ENCODE data around the gene HTT.
A peak's percentile ranks its signal among the peaks of the same experiment; 100 is the strongest.
"Not testable (repeated sequence)": the region's sequence is repeated elsewhere in the genome, so short reads cannot be mapped to it uniquely, and the experiment has no call there.

Gene HTT

DNA sequence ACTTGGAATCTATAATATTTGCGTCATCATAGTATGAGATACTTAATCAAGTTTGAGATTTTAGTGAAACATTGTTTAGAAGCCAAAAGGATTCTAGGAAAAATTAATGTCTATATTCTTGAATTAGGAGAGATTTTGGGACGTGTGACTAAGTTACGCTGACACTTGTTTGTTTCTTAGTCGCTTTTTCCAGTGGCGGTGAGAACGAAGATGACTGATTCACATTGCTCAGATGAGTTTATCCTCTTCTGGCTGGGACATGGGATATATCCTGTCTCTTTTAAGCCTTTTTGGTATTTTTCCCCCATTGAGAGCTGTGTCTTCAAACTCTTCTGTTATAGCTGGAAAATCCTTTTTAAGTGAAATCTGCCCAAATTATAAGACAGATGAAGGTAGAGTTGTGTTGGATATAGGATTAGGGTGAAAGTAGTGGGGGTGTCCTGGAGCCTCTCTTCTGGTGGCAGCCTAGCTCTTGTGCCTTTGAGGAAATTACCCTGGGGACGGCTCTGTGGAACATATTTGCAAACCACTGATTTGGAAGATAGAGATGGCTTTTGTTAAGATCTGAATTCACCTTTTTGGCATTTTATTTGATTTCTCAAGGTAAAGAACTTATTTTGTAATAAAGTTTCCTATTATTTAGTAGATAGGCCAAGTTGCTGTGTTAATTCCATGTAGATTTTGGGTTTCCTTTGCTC, 49.7 kb downstream of the HTT start:
- no peak for DNase-seq

DNA sequence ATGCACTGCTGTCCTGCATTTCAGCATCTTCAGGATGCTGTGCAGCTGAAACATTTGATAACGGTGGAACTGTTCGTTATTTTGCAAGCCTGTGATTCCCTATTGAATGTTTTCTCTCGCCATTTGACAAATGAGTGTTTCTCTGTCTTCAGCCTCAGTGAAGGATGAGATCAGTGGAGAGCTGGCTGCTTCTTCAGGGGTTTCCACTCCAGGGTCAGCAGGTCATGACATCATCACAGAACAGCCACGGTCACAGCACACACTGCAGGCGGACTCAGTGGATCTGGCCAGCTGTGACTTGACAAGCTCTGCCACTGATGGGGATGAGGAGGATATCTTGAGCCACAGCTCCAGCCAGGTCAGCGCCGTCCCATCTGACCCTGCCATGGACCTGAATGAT, 52.6 kb downstream of the HTT start:
- DNase-seq = no peak

DNA sequence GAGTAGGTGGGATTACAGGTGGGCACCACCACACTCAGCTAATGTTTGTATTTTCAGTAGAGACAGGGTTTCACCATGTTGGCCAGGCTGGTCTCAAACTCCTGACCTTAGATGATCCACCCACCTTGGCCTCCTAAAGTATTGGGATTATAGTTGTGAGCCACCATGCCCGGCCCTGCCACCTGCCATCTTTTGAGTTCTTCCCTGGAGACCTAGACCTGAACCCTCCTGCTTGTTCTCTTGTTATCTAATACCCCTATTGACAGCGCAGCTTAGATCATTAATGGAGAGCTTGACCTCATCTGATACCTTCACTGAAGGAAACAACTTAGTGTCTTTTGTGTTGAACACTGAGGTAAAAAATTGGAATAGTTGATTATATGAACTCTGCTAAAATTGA, 53.6 kb downstream of the HTT start:
- DNase-seq = no peak

DNA sequence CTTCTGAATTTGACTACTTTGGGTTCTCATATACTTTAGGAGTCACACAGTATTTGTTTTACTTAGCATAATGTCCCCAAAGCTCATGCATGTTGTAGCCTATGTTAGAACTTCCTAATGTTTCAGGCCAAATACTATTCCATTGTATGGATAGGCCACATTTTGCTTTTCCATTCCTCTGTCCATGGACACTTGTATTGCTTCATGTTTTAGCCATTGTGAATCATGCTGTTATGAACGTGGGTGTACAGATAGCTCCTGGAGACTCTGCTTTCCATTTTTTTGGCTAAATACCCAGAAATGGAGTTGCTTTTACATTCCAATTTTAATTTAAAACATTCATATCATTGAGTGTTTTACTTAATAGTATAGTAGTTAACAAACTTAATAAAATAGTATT, 54.5 kb downstream of the HTT start:
- DNase-seq = no peak

DNA sequence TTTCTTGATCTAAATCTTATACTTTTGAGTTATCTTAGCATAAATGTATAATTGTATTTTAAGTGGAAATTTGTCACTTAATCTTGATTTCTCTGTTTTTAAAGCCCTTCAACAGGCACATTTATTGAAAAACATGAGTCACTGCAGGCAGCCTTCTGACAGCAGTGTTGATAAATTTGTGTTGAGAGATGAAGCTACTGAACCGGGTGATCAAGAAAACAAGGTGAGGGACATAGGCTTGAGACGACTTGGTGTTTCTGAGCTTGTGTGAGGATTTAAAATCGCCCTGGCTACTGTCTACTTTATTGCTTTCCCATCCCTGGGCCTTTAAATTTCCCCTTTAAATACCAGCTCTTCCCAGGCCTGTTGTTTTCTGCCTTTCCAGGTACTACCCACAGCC, 55.7 kb downstream of the HTT start:
- DNase-seq = no peak

DNA sequence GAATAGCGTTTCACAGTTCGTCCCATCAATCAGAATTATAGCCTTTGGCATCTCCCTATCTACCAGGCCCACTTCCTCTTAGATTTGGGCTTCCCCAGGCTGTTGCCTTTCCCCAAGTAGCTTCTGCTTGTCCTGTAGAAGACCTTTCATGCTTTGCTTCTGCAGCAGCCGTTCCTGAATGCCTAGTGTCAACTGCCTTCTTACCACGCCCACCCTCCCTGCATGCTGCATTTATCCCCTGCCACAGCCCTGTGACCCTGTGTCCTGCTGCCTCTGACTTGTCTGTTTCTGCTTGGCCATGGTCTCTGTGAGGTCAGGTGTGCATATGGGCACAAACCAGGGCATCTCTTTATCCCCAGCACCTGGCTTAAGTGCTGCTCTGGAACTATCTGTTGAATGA, 56.3 kb downstream of the HTT start:
- DNase-seq = no peak

DNA sequence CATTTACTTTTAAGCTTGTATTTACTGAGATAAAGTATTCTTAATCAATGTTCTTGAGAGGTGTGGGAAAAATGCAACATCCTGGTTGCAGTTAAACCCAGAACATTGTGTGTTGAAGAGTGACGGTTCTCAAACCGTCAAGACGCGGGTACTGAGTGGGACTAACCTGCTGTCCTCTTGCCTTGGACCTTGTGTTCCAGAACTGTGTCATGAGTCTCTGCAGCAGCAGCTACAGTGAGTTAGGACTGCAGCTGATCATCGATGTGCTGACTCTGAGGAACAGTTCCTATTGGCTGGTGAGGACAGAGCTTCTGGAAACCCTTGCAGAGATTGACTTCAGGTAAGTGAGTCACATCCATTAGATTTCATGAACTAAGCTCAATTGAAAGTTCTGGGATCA, 59.7 kb downstream of the HTT start:
- DNase-seq = no peak

DNA sequence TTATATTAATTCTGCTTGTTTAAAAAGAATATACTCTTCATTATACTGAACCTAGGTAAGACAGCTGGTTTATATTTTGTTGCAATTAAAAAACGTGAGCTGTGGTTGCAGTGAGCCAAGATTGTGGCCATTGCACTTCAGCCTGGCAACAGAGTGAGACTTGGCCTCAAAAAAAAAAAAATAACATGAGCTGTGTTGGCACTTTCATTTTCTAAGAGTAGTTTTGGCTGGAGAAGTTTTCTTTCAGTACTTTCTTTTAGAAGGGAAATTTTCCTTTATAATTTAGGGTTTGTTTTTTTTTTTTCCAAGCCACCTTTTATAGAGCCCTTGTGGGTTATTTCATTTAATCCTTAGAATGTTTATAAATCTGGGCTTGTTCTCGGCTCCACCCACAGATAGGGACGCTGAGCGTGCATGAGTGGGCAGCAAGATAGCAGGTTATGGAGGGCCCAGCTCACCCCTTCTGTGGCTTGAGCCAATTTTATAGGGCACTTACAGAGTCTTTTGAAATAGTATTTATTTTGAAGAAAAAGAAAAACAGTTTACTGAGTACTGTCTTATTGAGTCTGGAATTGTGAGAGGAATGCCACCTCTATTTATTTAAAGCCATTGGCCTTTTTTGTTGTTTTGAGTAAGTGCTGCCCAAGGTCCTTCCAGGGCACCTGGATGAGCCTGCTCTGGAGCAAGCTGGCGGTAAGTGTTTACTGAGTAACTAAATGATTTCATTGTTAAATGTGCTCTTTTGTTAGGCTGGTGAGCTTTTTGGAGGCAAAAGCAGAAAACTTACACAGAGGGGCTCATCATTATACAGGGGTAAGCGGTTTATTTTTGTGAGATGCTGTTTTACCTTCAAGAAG, 60.9 kb downstream of the HTT start:
- DNase-seq = no peak

DNA sequence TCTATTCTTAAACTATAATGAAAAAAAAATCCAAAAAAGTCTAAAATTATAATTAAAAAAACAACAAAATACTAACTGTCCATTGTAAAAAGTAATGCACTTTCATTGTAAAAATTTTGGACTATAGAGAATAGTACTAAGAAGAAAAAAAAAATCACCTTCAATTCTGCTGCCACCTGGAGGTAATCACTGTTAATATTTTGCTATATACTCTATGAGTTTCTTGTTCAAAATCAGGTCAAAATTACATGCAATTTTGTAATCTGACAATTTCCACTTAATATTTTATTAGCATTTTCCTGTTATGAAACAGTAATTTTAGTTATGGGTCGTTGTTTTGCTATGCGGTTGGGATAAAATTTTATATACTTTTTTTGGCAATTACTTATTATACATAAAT, 62.0 kb downstream of the HTT start:
- peak; percentile 8 for DNase-seq

DNA sequence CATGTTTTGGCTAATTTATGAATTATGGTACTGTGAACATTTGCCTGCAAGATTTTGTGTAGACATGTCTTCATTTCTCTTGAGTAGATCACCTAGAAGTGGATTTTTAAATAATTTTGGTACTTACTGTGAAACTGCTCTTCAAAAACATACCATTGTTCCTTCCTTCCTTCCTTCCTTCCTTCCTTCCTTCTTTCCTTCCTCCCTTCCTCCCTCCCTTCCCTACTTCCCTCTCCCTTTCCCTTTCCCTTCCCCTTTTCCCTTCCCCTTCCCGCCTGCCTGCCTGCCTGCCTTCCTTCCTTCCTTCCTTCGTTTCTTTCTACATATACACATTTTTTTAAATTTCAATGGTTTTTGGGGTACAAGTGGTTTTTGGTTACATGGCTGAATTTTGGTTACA, 63.4 kb downstream of the HTT start:
- no peak for DNase-seq

DNA sequence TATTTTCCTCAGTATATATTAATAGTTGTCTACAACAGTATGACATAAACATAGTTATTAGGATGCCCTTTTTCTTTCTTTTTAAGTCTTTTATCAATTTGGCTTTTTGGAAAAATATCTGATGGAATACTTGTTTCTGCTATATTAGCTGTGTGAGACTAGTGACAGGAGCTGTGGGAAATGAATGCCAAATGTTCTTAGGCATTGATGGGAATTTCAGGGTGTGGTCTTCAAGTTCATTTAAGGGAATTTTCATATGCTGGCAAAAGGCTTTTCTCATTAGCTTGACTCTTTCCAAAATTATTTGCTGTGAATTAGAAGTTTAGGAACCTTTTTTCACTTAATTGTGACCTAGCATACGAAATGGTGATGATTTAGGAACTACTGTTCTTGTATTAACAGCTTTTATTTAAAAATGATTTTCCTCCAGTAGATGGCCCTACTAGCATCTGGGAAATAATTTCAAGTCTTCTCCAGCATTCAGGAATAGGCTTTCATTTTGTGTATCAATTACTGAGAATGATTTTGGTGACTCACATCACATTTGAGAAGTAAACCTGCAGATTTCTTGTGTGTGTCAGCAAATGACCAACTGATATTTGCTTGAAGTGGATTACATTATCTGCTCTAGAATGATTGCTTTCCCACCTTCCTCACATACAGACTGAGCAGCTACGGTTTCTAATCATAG, 70.9 kb downstream of the HTT start:
- DNase-seq = peak; percentile 19

DNA sequence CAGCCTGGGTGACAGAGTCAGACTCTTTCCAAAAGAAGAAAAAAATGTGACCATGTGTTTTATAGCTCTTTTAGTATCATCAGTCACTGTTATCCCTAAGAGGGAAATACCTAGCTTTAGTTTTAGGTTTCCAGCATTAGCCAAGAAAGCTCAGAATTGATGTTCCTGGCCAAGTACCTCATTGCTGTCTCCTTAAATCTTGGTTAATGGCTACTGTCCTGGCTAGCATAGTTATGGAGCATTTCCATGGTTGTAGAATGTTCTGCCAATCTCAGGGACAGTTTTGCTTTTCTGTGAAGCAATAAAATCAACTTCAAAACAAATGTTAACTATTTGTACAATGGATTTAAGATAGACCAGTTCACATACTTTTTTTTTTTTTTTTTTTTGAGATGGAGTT, 74.4 kb downstream of the HTT start:
- DNase-seq = no peak

DNA sequence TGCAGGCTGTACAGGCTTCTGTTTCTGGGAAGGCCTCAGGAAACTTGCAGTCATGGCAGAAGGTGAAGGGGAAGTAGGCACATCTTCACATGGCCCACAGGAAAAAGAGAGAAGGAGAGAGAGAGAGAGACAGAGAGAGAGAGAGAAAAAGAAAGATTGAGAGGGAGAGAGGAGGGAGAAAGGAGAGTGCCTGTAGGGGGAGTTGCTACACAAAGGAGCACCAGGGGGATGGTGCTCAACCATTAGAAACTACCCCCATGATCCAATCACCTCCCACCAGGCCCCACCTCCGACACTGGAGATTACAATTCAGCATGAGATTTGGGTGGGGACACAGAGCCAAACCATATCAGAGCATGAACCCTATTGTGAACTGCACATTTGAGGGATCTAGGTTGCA, 76.8 kb downstream of the HTT start:
- not testable (repeated sequence) for DNase-seq

DNA sequence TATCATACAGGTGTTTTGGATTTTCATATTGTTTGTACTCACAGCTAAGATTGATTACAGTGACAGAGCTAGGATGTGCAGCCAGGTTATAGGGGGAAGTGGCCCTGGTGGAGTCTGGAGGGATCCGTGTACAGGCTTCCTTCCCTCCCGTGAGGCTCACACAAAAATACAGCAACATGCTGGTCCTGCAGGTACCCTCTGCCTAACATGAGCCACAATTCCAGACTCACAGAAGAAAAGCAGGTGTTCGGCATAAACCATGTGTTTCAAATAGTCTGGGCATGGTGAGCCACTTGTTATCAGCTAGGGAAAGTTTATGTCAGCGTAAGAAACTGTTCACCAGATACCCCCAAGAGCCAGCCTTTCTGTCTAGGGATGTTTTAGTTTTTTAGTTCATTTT, 82.9 kb downstream of the HTT start:
- DNase-seq = no peak

DNA sequence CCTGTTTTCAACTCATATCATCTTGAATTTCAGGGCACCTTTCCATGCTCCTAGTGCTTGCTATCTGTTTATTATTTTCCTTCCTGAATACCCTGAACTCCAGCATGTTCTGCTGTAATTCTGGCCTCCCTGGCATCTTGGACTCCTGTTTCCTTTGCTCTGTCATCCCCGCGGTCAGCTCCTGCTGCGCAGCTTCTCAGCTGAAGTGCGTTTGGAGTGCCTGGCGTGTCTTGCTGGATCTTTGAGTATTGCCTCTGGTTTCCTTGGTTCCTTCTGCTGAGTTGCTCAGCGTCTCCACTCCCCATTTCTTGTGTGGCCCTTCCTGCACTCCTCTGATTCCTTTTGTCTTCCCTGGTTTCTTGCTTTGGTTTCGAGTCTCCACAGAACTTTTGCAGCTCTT, 84.4 kb downstream of the HTT start:
- no peak for DNase-seq

DNA sequence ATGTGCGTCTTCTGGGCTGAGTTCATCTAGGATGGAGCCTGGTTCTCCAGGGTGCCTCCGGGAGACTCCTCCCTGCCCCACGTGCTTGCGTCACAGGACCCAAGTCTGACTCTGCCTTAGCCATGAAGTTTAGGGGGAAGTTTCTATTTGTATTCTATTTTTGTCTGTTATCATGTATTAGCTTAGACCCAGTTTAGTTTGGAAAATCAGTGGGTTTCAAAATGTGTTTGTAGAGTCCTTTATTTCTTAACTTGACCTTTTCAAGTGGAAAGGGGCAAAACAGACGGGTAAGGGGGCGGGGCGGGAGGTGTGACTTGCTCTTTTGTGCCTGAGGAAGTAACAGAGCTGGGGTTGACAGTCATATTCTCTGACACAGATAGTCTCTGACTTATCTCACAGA, 86.0 kb downstream of the HTT start:
- DNase-seq = no peak

DNA sequence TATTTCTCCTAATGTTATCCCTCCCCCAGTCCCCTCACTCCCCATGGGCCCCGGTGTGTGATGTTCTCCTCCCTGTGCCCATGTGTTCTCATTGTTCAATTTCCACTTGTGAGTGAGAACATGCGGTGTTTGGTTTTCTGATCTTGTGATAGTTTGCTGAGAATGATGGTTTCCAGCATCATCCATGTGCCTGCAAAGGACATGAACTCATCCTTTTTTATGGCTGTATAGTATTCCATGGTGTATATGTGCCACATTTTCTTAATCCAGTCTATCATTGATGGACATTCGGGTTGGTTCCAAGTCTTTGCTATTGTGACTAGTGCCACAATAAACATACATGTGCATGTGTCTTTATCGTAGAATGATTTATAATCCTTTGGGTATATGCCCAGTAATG, 86.6 kb downstream of the HTT start:
- DNase-seq = not testable (repeated sequence)

DNA sequence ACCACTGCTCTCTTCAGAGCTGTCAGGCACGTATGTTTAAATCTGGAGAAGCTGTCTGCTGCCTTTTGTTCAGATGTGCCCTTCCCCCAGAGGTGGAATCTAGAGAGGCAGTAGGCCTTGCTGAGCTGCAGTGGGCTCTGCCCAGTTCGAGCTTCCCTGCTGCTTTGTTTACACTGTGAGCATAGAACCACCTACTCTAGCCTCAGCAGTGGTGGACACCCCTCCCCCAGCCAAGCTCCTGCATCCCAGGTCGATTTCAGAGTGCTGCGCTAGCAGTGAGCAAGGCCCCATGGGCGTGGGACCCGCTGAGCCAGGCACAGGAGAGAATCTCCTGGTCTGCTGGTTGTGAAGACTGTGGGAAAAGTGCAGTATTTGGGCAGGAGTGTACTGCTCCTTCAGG, 92.0 kb downstream of the HTT start:
- not testable (repeated sequence) for DNase-seq

DNA sequence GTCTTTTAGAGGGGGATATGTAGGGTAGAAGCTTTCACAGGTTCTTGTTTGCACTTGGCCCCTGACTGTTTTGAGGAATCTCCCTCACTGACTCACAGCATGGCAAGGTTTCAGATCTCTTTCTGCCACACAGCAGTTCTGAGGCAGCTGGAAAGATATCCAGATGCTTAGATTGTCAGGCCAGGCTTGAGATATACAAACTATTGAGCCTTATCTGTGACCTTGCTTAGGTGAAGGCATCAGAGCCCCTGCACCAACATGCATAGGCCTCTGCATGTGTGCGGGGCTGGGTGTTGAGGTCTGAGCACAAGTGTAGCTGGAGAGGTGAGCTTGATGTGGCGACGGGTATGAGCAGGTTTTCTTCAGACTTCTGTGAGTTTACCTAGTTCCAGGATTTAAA, 93.5 kb downstream of the HTT start:
- peak; percentile 4 for DNase-seq

DNA sequence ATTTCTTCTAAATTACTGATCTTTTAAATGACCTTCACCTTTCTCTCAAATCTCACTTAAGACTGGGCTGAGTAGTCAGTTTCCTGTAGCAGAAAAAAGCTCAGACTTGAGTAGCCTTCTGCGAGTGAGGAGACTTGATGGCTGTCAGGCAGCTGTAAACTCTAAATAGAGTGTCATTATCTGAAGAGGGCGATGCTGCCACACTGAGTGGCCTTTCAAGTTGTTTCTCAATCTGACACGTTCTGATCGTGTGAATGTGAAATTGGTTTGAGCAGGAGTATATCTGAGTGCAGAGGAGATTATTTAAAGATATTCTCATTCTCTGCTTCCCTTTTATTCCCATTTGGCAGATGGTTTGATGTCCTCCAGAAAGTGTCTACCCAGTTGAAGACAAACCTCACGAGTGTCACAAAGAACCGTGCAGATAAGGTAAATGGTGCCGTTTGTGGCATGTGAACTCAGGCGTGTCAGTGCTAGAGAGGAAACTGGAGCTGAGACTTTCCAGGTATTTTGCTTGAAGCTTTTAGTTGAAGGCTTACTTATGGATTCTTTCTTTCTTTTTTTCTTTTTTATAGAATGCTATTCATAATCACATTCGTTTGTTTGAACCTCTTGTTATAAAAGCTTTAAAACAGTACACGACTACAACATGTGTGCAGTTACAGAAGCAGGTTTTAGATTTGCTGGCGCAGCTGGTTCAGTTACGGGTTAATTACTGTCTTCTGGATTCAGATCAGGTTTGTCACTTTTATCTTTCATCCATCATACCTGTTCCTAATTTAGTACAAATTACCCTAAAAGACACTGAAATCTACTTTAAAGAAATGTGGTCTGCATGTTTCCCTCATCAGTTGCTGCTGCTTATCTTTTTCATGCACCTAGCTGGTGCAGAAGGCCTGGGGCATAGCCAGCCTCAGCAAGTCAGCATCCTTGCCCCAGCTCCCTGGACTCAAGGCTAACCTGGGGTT, 100.2 kb downstream of the HTT start:
- DNase-seq = no peak

DNA sequence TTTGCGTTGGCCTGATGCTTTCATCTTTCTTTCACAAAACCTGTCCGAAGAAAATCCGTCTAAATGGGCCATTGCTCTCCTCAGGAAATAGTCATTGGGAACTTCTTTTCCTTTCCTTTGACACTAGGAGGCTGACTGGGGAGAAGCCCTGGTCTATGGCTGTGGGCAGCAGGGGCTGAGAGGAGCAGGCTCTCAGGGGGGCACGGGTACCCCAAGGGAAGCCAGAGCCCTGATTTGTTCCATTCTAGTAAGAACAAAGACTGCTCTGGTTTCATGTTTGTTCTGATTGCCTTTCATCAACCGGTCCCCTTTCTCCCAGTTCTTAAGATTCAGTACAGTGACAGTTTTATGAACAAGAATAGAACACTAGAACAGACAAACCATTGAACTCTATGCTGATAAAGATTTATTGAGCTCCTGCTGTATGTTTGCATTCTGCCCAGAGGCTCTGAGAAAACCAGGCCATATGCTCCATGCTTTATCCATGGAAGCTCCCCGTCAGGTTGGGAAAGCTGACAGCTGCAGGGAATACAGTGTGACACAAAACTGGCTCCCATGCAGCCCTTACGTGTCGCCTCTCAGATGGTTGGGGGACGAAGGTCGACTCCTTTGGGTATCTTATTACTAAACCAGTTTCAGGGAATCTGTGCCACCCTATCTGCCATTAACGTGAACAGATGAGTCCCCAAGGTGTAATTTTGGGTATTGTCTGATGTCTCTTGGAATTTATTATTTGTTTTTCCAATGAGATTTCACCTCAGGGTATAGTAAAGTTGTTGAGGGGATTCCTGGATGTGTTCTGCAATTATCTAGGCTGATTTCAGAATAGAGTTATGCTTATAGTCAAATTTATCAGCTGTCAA, 102.1 kb downstream of the HTT start:
- DNase-seq = no peak

DNA sequence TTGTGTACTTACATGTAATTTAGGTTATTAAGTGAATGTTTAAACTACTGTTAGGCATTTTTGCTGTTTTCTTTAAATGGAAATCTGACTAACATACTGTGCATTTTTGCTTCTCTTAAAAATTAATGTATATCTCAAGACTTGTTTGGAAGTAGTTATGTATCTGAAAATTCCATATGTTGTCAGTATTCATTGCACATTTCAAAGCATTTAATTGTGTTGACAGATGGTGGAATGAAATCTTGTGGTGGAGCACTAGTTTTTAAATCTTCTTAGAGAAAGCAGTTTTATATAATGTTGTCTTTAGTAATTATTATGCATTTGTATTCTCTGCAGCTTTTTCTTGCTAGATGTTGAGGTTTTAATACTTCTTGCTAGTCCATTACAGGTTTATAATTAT, 102.9 kb downstream of the HTT start:
- DNase-seq = no peak

All from fibroblast of skin of right biceps (primary cell).